GM12872 (cell line): Measurements from ENCODE around the gene COG5.

ENCODE experiments used
- CTCF ChIP-seq: IDR thresholded peaks from 3 replicates; pipeline ENCODE4 v1.5.1; 2011; ENCODE audit warnings: low read depth, mild to moderate bottlenecking, low read length, moderate library complexity; ENCODE audit not compliant: insufficient read depth

Gene COG5

GRCh38 chr7:107398161-107398560 lies 165.6 kb downstream of the COG5 start:
- TF ChIP-seq CTCF: no peak

GRCh38 chr7:107396990-107397389 lies 166.7 kb downstream of the COG5 start:
- no peak for TF ChIP-seq CTCF

- TF ChIP-seq CTCF: no peak
Measured at GRCh38 chr7:107396081-107396480, 167.6 kb downstream of the COG5 start.

- TF ChIP-seq CTCF: no peak
Measured at GRCh38 chr7:107394831-107395230, 168.9 kb downstream of the COG5 start.

- no peak for TF ChIP-seq CTCF
Measured at GRCh38 chr7:107394276-107394675, 169.4 kb downstream of the COG5 start.

- no peak for TF ChIP-seq CTCF
Measured at GRCh38 chr7:107392830-107393229, 170.9 kb downstream of the COG5 start.

- no peak for TF ChIP-seq CTCF
Measured at GRCh38 chr7:107390916-107391315, 172.8 kb downstream of the COG5 start.

GRCh38 chr7:107388604-107389003 lies 175.1 kb downstream of the COG5 start:
- TF ChIP-seq CTCF: no peak
